H1 (cell line): ENCODE measurements around the gene NUP50. TPM values are rescaled to one million over a fixed set of nuclear protein-coding genes. Genes with fewer than 3 reads are reported as not detected.

Experiments
- CTCF ChIA-PET: fragments of 300-600 bp; sonication (Branson Sonifier 250); formaldehyde crosslinking; loops from one replicate; lab custom pipeline; 2021; ENCODE audit not compliant: partially characterized antibody; lab: Charles Lee
- POLR2A ChIA-PET: fragments of 300-600 bp; sonication (Branson Sonifier 250); formaldehyde crosslinking; loops from one replicate; lab custom pipeline; 2021; ENCODE audit warnings: inconsistent platforms; ENCODE audit not compliant: partially characterized antibody; lab: Charles Lee
- DNase-seq, 2 experiments: peaks; one replicate each; pipeline versions ENCODE4 v3.0.0 to v3.0.0-alpha.2; 2010 to 2022; ENCODE audit warnings: low spot score in 2 of 2, low read depth in 1 of 2, mixed read lengths in 1 of 2
- FAIRE-seq: peaks from 2 replicates; lab custom pipeline; 2011; peaks lifted over from hg19 to GRCh38; lab: Jason Lieb, UNC
- H2AFZ ChIP-seq: 2 replicates; pipeline ENCODE4 v1.8.1; 2012; ENCODE audit warnings: low read length, inconsistent platforms
- H2AK5ac ChIP-seq: 2 replicates; pipeline ENCODE4 v1.6.1; 2013; ENCODE audit warnings: low read depth, low read length
- H2BK120ac ChIP-seq: replicated peaks from 2 replicates; pipeline ENCODE3; 2013; ENCODE audit warnings: low read depth, low read length, inconsistent platforms
- H2BK12ac ChIP-seq: 2 replicates; pipeline ENCODE4 v1.6.1; 2013; ENCODE audit warnings: low read depth, low read length
- H2BK15ac ChIP-seq: 2 replicates; pipeline ENCODE4 v1.6.1; 2013; ENCODE audit warnings: low read length
- H2BK20ac ChIP-seq: 2 replicates; pipeline ENCODE4 v1.6.1; 2013; ENCODE audit warnings: low read length
- H2BK5ac ChIP-seq: 2 replicates; pipeline ENCODE4 v1.6.1; 2013; ENCODE audit warnings: low read depth, low read length
- H3K14ac ChIP-seq: 2 replicates; pipeline ENCODE4 v1.6.1; 2013; ENCODE audit warnings: inconsistent platforms; ENCODE audit not compliant: insufficient read length
- H3K18ac ChIP-seq: 2 replicates; pipeline ENCODE4 v1.6.1; 2013; ENCODE audit warnings: low read length; ENCODE audit errors: extremely low read depth
- H3K23ac ChIP-seq: 2 replicates; pipeline ENCODE4 v1.6.1; 2013; ENCODE audit warnings: inconsistent platforms; ENCODE audit not compliant: insufficient read length
- H3K23me2 ChIP-seq: 2 replicates; pipeline ENCODE4 v1.6.1; 2013; ENCODE audit warnings: low read depth, low read length
- H3K27ac ChIP-seq: 2 replicates; pipeline ENCODE4 v1.6.1; 2011; ENCODE audit warnings: low read depth, low read length, inconsistent platforms
- H3K27me3 ChIP-seq, 4 experiments: replicated peaks in 1 of 4; 1 replicate in 1 of 4; 2 replicates in 3 of 4; pipeline versions ENCODE4 v1.6.1 to v1.8.1; 2011 to 2013; ENCODE audit warnings: low read length in 3 of 4, mild to moderate bottlenecking in 3 of 4, inconsistent platforms in 2 of 4, mixed read lengths in 2 of 4, moderate library complexity in 1 of 4; ENCODE audit not compliant: control insufficient read depth in 3 of 4, insufficient read depth in 3 of 4; ENCODE audit errors: extremely low read depth in 1 of 4
- H3K36me3 ChIP-seq, 4 experiments: 2 replicates each; pipeline versions ENCODE4 v1.6.1 to v1.8.1; 2011 to 2013; ENCODE audit warnings: mild to moderate bottlenecking in 4 of 4, low read length in 3 of 4, moderate library complexity in 2 of 4, control low read depth in 1 of 4, inconsistent platforms in 1 of 4; ENCODE audit not compliant: insufficient read depth in 4 of 4, control insufficient read depth in 2 of 4
- H3K4ac ChIP-seq: replicated peaks from 2 replicates; pipeline ENCODE3; 2013; ENCODE audit warnings: low read length, low read depth, mixed read lengths, inconsistent platforms; ENCODE audit not compliant: insufficient read length
- H3K4me1 ChIP-seq, 4 experiments: replicated peaks in 1 of 4; 1 replicate in 1 of 4; 2 replicates in 3 of 4; pipeline versions ENCODE4 v1.6.1 to v1.8.1; 2011 to 2013; ENCODE audit warnings: low read length in 3 of 4, inconsistent platforms in 2 of 4, mixed read lengths in 1 of 4; ENCODE audit not compliant: insufficient read depth in 4 of 4, control insufficient read depth in 3 of 4
- H3K4me2 ChIP-seq, 2 experiments: 2 replicates each; pipeline versions ENCODE4 v1.6.1 to v1.8.1; 2011 to 2013; ENCODE audit warnings: low read depth in 2 of 2, low read length in 2 of 2, control low read depth in 1 of 2, inconsistent platforms in 1 of 2, mild to moderate bottlenecking in 1 of 2; ENCODE audit not compliant: insufficient read depth in 1 of 2
- H3K4me3 ChIP-seq, 4 experiments: fragments of 200-600, 300-600 bp in 1 of 4; sonication (generic), shearing (Covaris generic), sonication (Bioruptor Twin) in 1 of 4; 2 replicates each; pipeline versions ENCODE4 v1.5.1 to v1.8.1; 2011 to 2016; ENCODE audit warnings: low read length in 4 of 4, low read depth in 3 of 4, control low read depth in 2 of 4, inconsistent platforms in 2 of 4, mild to moderate bottlenecking in 2 of 4, mixed read lengths in 1 of 4, moderate library complexity in 1 of 4; ENCODE audit not compliant: insufficient read depth in 2 of 4; ENCODE audit errors: extremely low read depth in 1 of 4
- H3K56ac ChIP-seq: replicated peaks from 2 replicates; pipeline ENCODE3; 2013; ENCODE audit warnings: low read depth, mild to moderate bottlenecking, mixed read lengths, low read length, inconsistent platforms; ENCODE audit not compliant: insufficient read length
- H3K79me1 ChIP-seq: 2 replicates; pipeline ENCODE4 v1.6.1; 2013; ENCODE audit warnings: low read depth, low read length, control low read depth
- H3K79me2 ChIP-seq, 2 experiments: 2 replicates each; pipeline versions ENCODE4 v1.6.1 to v1.8.1; 2012 to 2013; ENCODE audit warnings: low read length in 2 of 2, mild to moderate bottlenecking in 2 of 2, inconsistent platforms in 1 of 2; ENCODE audit not compliant: insufficient read depth in 2 of 2, control insufficient read depth in 1 of 2
- H3K9ac ChIP-seq, 4 experiments: replicated peaks in 1 of 4; 1 replicate in 1 of 4; 2 replicates in 3 of 4; pipeline versions ENCODE4 v1.6.1 to v1.8.1; 2011 to 2013; ENCODE audit warnings: low read depth in 3 of 4, low read length in 3 of 4, control low read depth in 2 of 4, mild to moderate bottlenecking in 2 of 4, moderate library complexity in 2 of 4, inconsistent platforms in 1 of 4; ENCODE audit errors: extremely low read depth in 1 of 4
- H3K9me3 ChIP-seq, 2 experiments: 2 replicates each; pipeline versions ENCODE4 v1.6.1 to v1.8.1; 2012 to 2013; ENCODE audit warnings: mild to moderate bottlenecking in 2 of 2, moderate library complexity in 2 of 2, control low read depth in 1 of 2, inconsistent platforms in 1 of 2, low read depth in 1 of 2, low read length in 1 of 2, mixed read lengths in 1 of 2; ENCODE audit not compliant: insufficient read depth in 2 of 2
- H4K20me1 ChIP-seq, 2 experiments: replicated peaks in 1 of 2; 2 replicates each; pipeline versions ENCODE3 to v1.8.1; 2011 to 2013; ENCODE audit warnings: inconsistent platforms in 2 of 2, low read length in 2 of 2, mild to moderate bottlenecking in 1 of 2; ENCODE audit not compliant: insufficient read depth in 2 of 2, control insufficient read depth in 1 of 2
- H4K5ac ChIP-seq: 2 replicates; pipeline ENCODE4 v1.6.1; 2013; ENCODE audit warnings: low read length, low read depth, mixed read lengths, inconsistent platforms; ENCODE audit not compliant: insufficient read length
- H4K8ac ChIP-seq: 2 replicates; pipeline ENCODE4 v1.8.0; 2013; ENCODE audit warnings: mild to moderate bottlenecking, moderate library complexity, low read length, inconsistent platforms; ENCODE audit not compliant: insufficient read depth; ENCODE audit errors: extremely low read depth
- H4K91ac ChIP-seq: replicated peaks from 2 replicates; pipeline ENCODE3; 2013; ENCODE audit warnings: low read length, mixed read lengths, inconsistent platforms; ENCODE audit not compliant: insufficient read length
- ASH2L ChIP-seq: fragments of 200-600, 300-600 bp; sonication (generic); IDR thresholded peaks from one replicate; pipeline ENCODE4 v1.7.1; 2017; ENCODE audit warnings: low read length
- ATF2 ChIP-seq: IDR thresholded peaks from 2 replicates; pipeline ENCODE4 v1.6.1; 2012; ENCODE audit warnings: low read length, inconsistent platforms
- HDAC2 ChIP-seq, 2 experiments: fragments of 300-600 bp in 1 of 2; sonication (generic) in 1 of 2; IDR thresholded peaks; 2 replicates each; pipeline ENCODE4 v1.6.1; 2011 to 2012; ENCODE audit warnings: low read depth in 2 of 2, low read length in 2 of 2, mild to moderate bottlenecking in 2 of 2, moderate library complexity in 2 of 2, borderline replicate concordance in 1 of 2, inconsistent platforms in 1 of 2
- POLR2A ChIP-seq, 2 experiments: IDR thresholded peaks; 1 replicate in 1 of 2; 2 replicates in 1 of 2; pipeline ENCODE4 v1.6.1; 2011; ENCODE audit warnings: low read depth in 2 of 2, low read length in 2 of 2, mild to moderate bottlenecking in 2 of 2; ENCODE audit errors: control extremely low read depth in 1 of 2
- POU5F1 ChIP-seq: IDR thresholded peaks from 2 replicates; pipeline ENCODE4 v1.6.1; 2011; ENCODE audit warnings: low read depth, mild to moderate bottlenecking, low read length, moderate library complexity
- RBBP5 ChIP-seq: IDR thresholded peaks from 2 replicates; pipeline ENCODE4 v1.7.1; 2012; ENCODE audit warnings: low read depth, mild to moderate bottlenecking, inconsistent platforms, low read length, moderate library complexity, borderline replicate concordance
- RNF2 ChIP-seq: fragments of 200-900, 300-1000 bp; sonication (generic); IDR thresholded peaks from 2 replicates; pipeline ENCODE4 v1.7.1; 2016; ENCODE audit warnings: borderline replicate concordance, low read depth, mild to moderate bottlenecking, antibody characterized with exemption, low read length; ENCODE audit not compliant: poor library complexity, severe bottlenecking; ENCODE audit errors: missing control alignments
- SIN3A ChIP-seq, 2 experiments: IDR thresholded peaks in 1 of 2; conservative IDR thresholded peaks in 1 of 2; 2 replicates each; pipeline ENCODE4 v1.6.1; 2011 to 2012; ENCODE audit warnings: low read length in 2 of 2, improper control_type of control experiment in 1 of 2, low read depth in 1 of 2, mild to moderate bottlenecking in 1 of 2
- SIX5 ChIP-seq: IDR thresholded peaks from 2 replicates; pipeline ENCODE4 v1.6.1; 2011; ENCODE audit warnings: mild to moderate bottlenecking, low read depth, low read length
- TBP ChIP-seq: IDR thresholded peaks from 2 replicates; pipeline ENCODE4 v1.6.1; 2011; ENCODE audit warnings: low read depth, low read length, improper control_type of control experiment
- WGBS, 2 experiments: shearing (Covaris generic) in 1 of 2; methylation state at CpG; one replicate each; pipeline versions ENCODE4 v1.1.6 to v1.1.7; 2013 to 2015; ENCODE audit warnings: low lambda C conversion rate in 2 of 2, mixed read lengths in 2 of 2, inconsistent platforms in 1 of 2, low coverage in 1 of 2, missing lambda C conversion rate in 1 of 2; ENCODE audit not compliant: insufficient replicate concordance in 2 of 2, insufficient coverage in 1 of 2, insufficient read length in 1 of 2; ENCODE audit errors: extremely low coverage in 1 of 2, missing lambda C conversion rate in 1 of 2; 5-methylcytosine and 5-hydroxymethylcytosine counted together
- polyA plus RNA-seq, 7 experiments: library from polyadenylated mRNA; depleted of rRNA in 3 of 7; stranded (reverse) in 5 of 7; unstranded in 2 of 7; fragments of >200 nt in 5 of 7; fragments of 200-250 nt in 2 of 7; gene quantifications; 1 replicate in 5 of 7; 2 replicates in 1 of 7; 4 replicates in 1 of 7; pipeline versions ENCODE4 v1.2.1 to v1.2.3, GENCODE V29; 2011 to 2013; ENCODE audit warnings: missing spikeins in 2 of 7, mixed read lengths in 2 of 7
- total RNA-seq: library from RNA; stranded (reverse); fragmentation: NEBNext Ultra II Directional; extraction: Animal tissue kit (Norgen Biotek cat#: 25700); gene quantifications from 2 replicates; pipeline ENCODE4 v1.2.1, GENCODE V29; 2021
- TF ChIP-seq, protein P1 (sequence below): IDR thresholded peaks from 2 replicates; pipeline ENCODE4 v1.6.1; 2012; ENCODE audit warnings: inconsistent platforms

NUP50 gene
- total and polyA plus RNA-seq, 2 of the 8 experiments (the other 6 are each of a cell fraction or from before 2014, with no cell fraction given) = 20.0 to 112 TPM

GRCh38 chr22:45183974-45184373, 20.2 kb downstream of the NUP50 start:
- H3K4me1 ChIP-seq = peaks cover 0 to 3% (median 1%) of the 10 kb centered on the region in 4 experiments; a peak in 3 of 7 replicates
- H3K27me3 ChIP-seq = no peaks in the 10 kb centered on the region
- no peak overlapping the region for H3K14ac ChIP-seq
- peaks cover 8% of the 10 kb centered on the region for H3K79me1 ChIP-seq
- H3K79me2 ChIP-seq = peaks cover 0 to 28% of the 10 kb centered on the region in 2 experiments; a peak in 2 of 4 replicates
- H3K18ac ChIP-seq = no peak overlapping the region
- no peak overlapping the region for H3K4me2 ChIP-seq
- no peak overlapping the region for H3K4ac ChIP-seq
- no peak overlapping the region for H4K91ac ChIP-seq
- no peak overlapping the region for H2BK120ac ChIP-seq
- no peak overlapping the region for H2BK20ac ChIP-seq
- H3K9me3 ChIP-seq = no peaks in the 10 kb centered on the region
- H3K27ac ChIP-seq = no peak overlapping the region
- no peak overlapping the region for H2BK12ac ChIP-seq
- no peak overlapping the region for H3K56ac ChIP-seq
- H2AFZ ChIP-seq = no peak overlapping the region
- H2AK5ac ChIP-seq = no peak overlapping the region
- CTCF ChIA-PET = interaction anchor here (0.9 kb wide), 1 partner anchor 28 kb away, joined by 3 read pairs; no protein-coding TSS in a partner anchor
- no peak overlapping the region for H2BK15ac ChIP-seq
- DNase-seq = no peak
- 87% methylated on average over 13 of the region's 13 CpGs; no CpG with 5 or more reads in 1 of the 2 experiments for WGBS, 2 experiments
- no peak overlapping the region for H3K4me3 ChIP-seq
- FAIRE-seq = no peak
- H4K20me1 ChIP-seq = peaks cover 9 to 10% of the 10 kb centered on the region in 2 experiments
- POLR2A ChIA-PET = interaction anchor here (0.7 to 1.4 kb wide), 2 partner anchors 8 to 17 kb away, joined by 3 to 5 read pairs; no protein-coding TSS in a partner anchor
- peaks cover 12 to 57% (median 28%) of the 10 kb centered on the region in 4 experiments for H3K36me3 ChIP-seq
- no peaks in the 10 kb centered on the region for H3K23me2 ChIP-seq
- no peak overlapping the region for H2BK5ac ChIP-seq
- H4K8ac ChIP-seq = no peak overlapping the region; the same call in 1 of the 2 replicates
- no peak overlapping the region for H3K9ac ChIP-seq
- no peak overlapping the region for H3K23ac ChIP-seq
- H4K5ac ChIP-seq = no peak overlapping the region
- no peak for TF ChIP-seq TBP
- no peak for TF ChIP-seq RBBP5
- no peak for TF ChIP-seq ATF2
- no peak for TF ChIP-seq SIX5
- no peak for TF ChIP-seq POLR2A (IDR thresholded peaks at IDR 0.05; ENCODE audit: control extremely low read depth in 1 of 2, low read depth in 2 of 2, low read length in 2 of 2)
- no peak for TF ChIP-seq RNF2
- no peak for TF ChIP-seq HDAC2 (IDR thresholded peaks at IDR 0.05; ENCODE audit: borderline replicate concordance in 1 of 2, low read depth in 2 of 2, low read length in 2 of 2)
- no peak for TF ChIP-seq POU5F1
- TF ChIP-seq SIN3A (conservative IDR thresholded peaks at IDR 0.05 in 1 of 2, IDR thresholded peaks at IDR 0.05 in 1 of 2; ENCODE audit: low read depth in 1 of 2, low read length in 2 of 2) = no peak
- TF ChIP-seq, protein P1, sequence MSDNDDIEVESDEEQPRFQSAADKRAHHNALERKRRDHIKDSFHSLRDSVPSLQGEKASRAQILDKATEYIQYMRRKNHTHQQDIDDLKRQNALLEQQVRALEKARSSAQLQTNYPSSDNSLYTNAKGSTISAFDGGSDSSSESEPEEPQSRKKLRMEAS = no peak
- no peak for TF ChIP-seq ASH2L
